CD14-positive monocyte (primary cell): Measurements from ENCODE around the gene GINS1. TPM values are rescaled to one million over a fixed set of nuclear protein-coding genes. Genes with fewer than 3 reads are reported as not detected.
"Not testable (repeated sequence)": the region's sequence is repeated elsewhere in the genome, so short reads cannot be mapped to it uniquely, and the experiment has no call there.

Experiments used
- DNase-seq, 3 donors: peaks; one replicate each; pipeline ENCODE4 v3.0.0-alpha.2; 2011 to 2022
- H2AFZ ChIP-seq: 2 replicates; pipeline ENCODE4 v1.6.0; 2012; ENCODE audit warnings: mild to moderate bottlenecking, low read depth, low read length, inconsistent platforms; ENCODE audit not compliant: insufficient read depth, poor library complexity, severe bottlenecking
- H3K27ac ChIP-seq, 2 donors: 1 replicate in 1 of 2; 2 replicates in 1 of 2; pipeline ENCODE4 v1.5.1; 2012 to 2013; ENCODE audit warnings: low read length in 2 of 2, control low read depth in 1 of 2, inconsistent platforms in 1 of 2, low read depth in 1 of 2, mild to moderate bottlenecking in 1 of 2
- H3K27me3 ChIP-seq, 2 donors: one replicate each; pipeline versions ENCODE4 v1.6.0 to v1.6.1; 2011 to 2013; ENCODE audit warnings: low read length in 2 of 2; ENCODE audit not compliant: control insufficient read depth in 2 of 2, insufficient read depth in 2 of 2
- H3K36me3 ChIP-seq, 2 donors: replicated peaks in 1 of 2; 1 replicate in 1 of 2; 2 replicates in 1 of 2; pipeline versions ENCODE4 v1.5.1 to v1.6.1; 2012 to 2013; ENCODE audit warnings: low read length in 2 of 2, control low read depth in 1 of 2, inconsistent platforms in 1 of 2, mild to moderate bottlenecking in 1 of 2; ENCODE audit not compliant: insufficient read depth in 2 of 2, control insufficient read depth in 1 of 2
- H3K4me1 ChIP-seq, 2 donors: 1 replicate in 1 of 2; 2 replicates in 1 of 2; pipeline versions ENCODE4 v1.5.1 to v1.6.1; 2012 to 2013; ENCODE audit warnings: low read length in 2 of 2, control low read depth in 1 of 2, inconsistent platforms in 1 of 2, mild to moderate bottlenecking in 1 of 2, moderate library complexity in 1 of 2; ENCODE audit not compliant: insufficient read depth in 2 of 2, control insufficient read depth in 1 of 2
- H3K4me2 ChIP-seq: replicated peaks from 2 replicates; pipeline ENCODE3; 2012; ENCODE audit warnings: low read length, moderate library complexity, mild to moderate bottlenecking; ENCODE audit not compliant: poor library complexity, severe bottlenecking; ENCODE audit errors: extremely low read depth
- H3K4me3 ChIP-seq, 3 experiments: fragments of 200-600 bp in 1 of 3; sonication (generic) in 1 of 3; replicated peaks in 1 of 3; 1 replicate in 2 of 3; 2 replicates in 1 of 3; pipeline ENCODE4 v1.5.1; 2011 to 2013; ENCODE audit warnings: low read length in 3 of 3, mild to moderate bottlenecking in 3 of 3, control low read depth in 2 of 3, low read depth in 2 of 3, inconsistent platforms in 1 of 3, moderate library complexity in 1 of 3
- H3K79me2 ChIP-seq: 2 replicates; pipeline ENCODE4 v1.6.0; 2012; ENCODE audit warnings: mild to moderate bottlenecking, control low read depth, inconsistent platforms, low read length, moderate library complexity; ENCODE audit not compliant: insufficient read depth
- H3K9ac ChIP-seq: 2 replicates; pipeline ENCODE4 v1.6.0; 2017; ENCODE audit warnings: low read length, mild to moderate bottlenecking; ENCODE audit not compliant: insufficient read depth, poor library complexity, severe bottlenecking
- H3K9me3 ChIP-seq, 2 donors: replicated peaks in 1 of 2; 1 replicate in 1 of 2; 2 replicates in 1 of 2; pipeline versions ENCODE4 v1.5.1 to v1.6.1; 2012 to 2013; ENCODE audit warnings: low read length in 2 of 2, control low read depth in 1 of 2; ENCODE audit not compliant: control insufficient read depth in 1 of 2, insufficient read depth in 1 of 2
- H4K20me1 ChIP-seq: 2 replicates; pipeline ENCODE4 v1.6.0; 2012; ENCODE audit warnings: mild to moderate bottlenecking, low read length, control low read depth, moderate library complexity; ENCODE audit not compliant: insufficient read depth
- H3K27ac Mint-ChIP-seq, 7 donors: one replicate each; pipeline ENCODE4 v1.8.0; 2020; ENCODE audit warnings: mild to moderate bottlenecking in 7 of 7, mixed read lengths in 7 of 7, moderate library complexity in 6 of 7, inconsistent platforms in 2 of 7
- H3K27me3 Mint-ChIP-seq, 3 donors: one replicate each; pipeline ENCODE4 v1.8.0; 2021 to 2022; ENCODE audit warnings: low read depth in 3 of 3, mild to moderate bottlenecking in 3 of 3, mixed read lengths in 3 of 3, moderate library complexity in 3 of 3, inconsistent platforms in 1 of 3
- H3K36me3 Mint-ChIP-seq, 2 donors: one replicate each; pipeline ENCODE4 v1.8.0; 2020; ENCODE audit warnings: mixed read lengths in 2 of 2, inconsistent platforms in 1 of 2, mild to moderate bottlenecking in 1 of 2
- H3K4me1 Mint-ChIP-seq: one replicate; pipeline ENCODE4 v1.8.0; 2020; ENCODE audit warnings: mild to moderate bottlenecking, mixed read lengths
- H3K4me3 Mint-ChIP-seq, 2 donors: one replicate each; pipeline ENCODE4 v1.8.0; 2020; ENCODE audit warnings: mild to moderate bottlenecking in 2 of 2, mixed read lengths in 2 of 2, moderate library complexity in 1 of 2
- H3K9me3 Mint-ChIP-seq, 7 donors: one replicate each; pipeline ENCODE4 v1.8.0; 2020 to 2022; ENCODE audit warnings: mixed read lengths in 7 of 7, mild to moderate bottlenecking in 6 of 7, moderate library complexity in 6 of 7, inconsistent platforms in 2 of 7
- CTCF ChIP-seq: fragments of 200-600 bp; IDR thresholded peaks from one replicate; pipeline ENCODE4 v1.8.0; 2022; ENCODE audit warnings: antibody characterized with exemption, mild to moderate bottlenecking
- WGBS: methylation state at CpG from one replicate; pipeline ENCODE4 v1.1.5; 2013; ENCODE audit warnings: missing lambda C conversion rate; ENCODE audit not compliant: insufficient coverage; 5-methylcytosine and 5-hydroxymethylcytosine counted together
- intact Hi-C, 2 donors: fragments of 100-400 bp; cut with micrococcal nuclease; formaldehyde crosslinking; loops; one replicate each; pipeline versions ENCODE4 v1.15.0 to v1.15.1; 2023
- polyA plus RNA-seq, 3 donors: library from polyadenylated mRNA; depleted of rRNA in 1 of 3; unstranded in 2 of 3; stranded (reverse) in 1 of 3; fragments of 300-500 nt in 2 of 3; fragments of >200 nt in 1 of 3; fragmentation: Illumina TruSeq in 2 of 3; gene quantifications; 1 replicate in 2 of 3; 2 replicates in 1 of 3; pipeline ENCODE4 v1.2.3, GENCODE V29; 2012 to 2021

The GINS1 gene
- polyA plus RNA-seq, 3 donors: 0.16 to 0.48 (median 0.28) TPM

- no peak overlapping the region for H2AFZ ChIP-seq
- 55% methylated on average over 9 of the region's 13 CpGs for WGBS
Observed at GRCh38 chr20:25470045-25470444, 62.6 kb downstream of the GINS1 start.

GRCh38 chr20:25471020-25471419 is 63.5 kb downstream of the GINS1 start:
- Mint-ChIP-seq H3K4me3 (no peak overlapping the region), H3K36me3 (no peaks in the 10 kb centered on the region), H3K27me3 (peaks cover 0 to 5% (median 2%) of the 10 kb centered on the region in 3 donors), H3K9me3 (peaks cover 0 to 2% (median 0%) of the 10 kb centered on the region in 7 donors), H3K27ac (no peak overlapping the region), H3K4me1 (no peaks in the 10 kb centered on the region)
- H3K4me3 ChIP-seq: no peak overlapping the region
- H3K4me1 ChIP-seq: no peaks in the 10 kb centered on the region
- H3K79me2 ChIP-seq: no peaks in the 10 kb centered on the region
- DNase-seq: no peak
- H3K9me3 ChIP-seq: no peaks in the 10 kb centered on the region
- no peak overlapping the region for H3K4me2 ChIP-seq
- no peak overlapping the region for H2AFZ ChIP-seq
- no peak overlapping the region for H3K9ac ChIP-seq
- no peaks in the 10 kb centered on the region for H3K36me3 ChIP-seq
- H3K27me3 ChIP-seq: no peaks in the 10 kb centered on the region
- TF ChIP-seq CTCF: no peak
- intact Hi-C loops: no loop called here
- H3K27ac ChIP-seq: no peak overlapping the region
- no peaks in the 10 kb centered on the region for H4K20me1 ChIP-seq
- WGBS: 81% methylated on average over 3 of the region's 7 CpGs

More at GRCh38 chr20:25470045-25470444, 62.6 kb downstream of the GINS1 start:
- intact Hi-C loops: no loop called here
- no peak overlapping the region for H3K27ac Mint-ChIP-seq
- Histone ChIP-seq H4K20me1 (no peaks in the 10 kb centered on the region), H3K4me2 (no peak overlapping the region), H3K4me1 (no peaks in the 10 kb centered on the region), H3K4me3 (no peak overlapping the region), H3K9ac (no peak overlapping the region), H3K27ac (no peak overlapping the region), H3K9me3 (no peaks in the 10 kb centered on the region), H3K27me3 (no peaks in the 10 kb centered on the region), H3K79me2 (no peaks in the 10 kb centered on the region), H3K36me3 (no peaks in the 10 kb centered on the region)
- TF ChIP-seq CTCF: no peak
- no peaks in the 10 kb centered on the region for H3K36me3 Mint-ChIP-seq
- peaks cover 0 to 5% (median 2%) of the 10 kb centered on the region in 3 donors for H3K27me3 Mint-ChIP-seq
- no peaks in the 10 kb centered on the region for H3K9me3 Mint-ChIP-seq
- no peak for DNase-seq
- peaks cover 6% of the 10 kb centered on the region for H3K4me1 Mint-ChIP-seq
- H3K4me3 Mint-ChIP-seq: no peak overlapping the region

GRCh38 chr20:25473297-25473696 is 65.8 kb downstream of the GINS1 start:
- DNase-seq, H3K4me2 ChIP-seq, H3K27me3 ChIP-seq, H3K27ac Mint-ChIP-seq, H3K4me3 ChIP-seq, H3K27ac ChIP-seq, H3K9me3 ChIP-seq, H3K4me1 ChIP-seq, H3K79me2 ChIP-seq, H3K9ac ChIP-seq, H2AFZ ChIP-seq, H4K20me1 ChIP-seq, H3K9me3 Mint-ChIP-seq, H3K36me3 Mint-ChIP-seq, H3K4me1 Mint-ChIP-seq, H3K4me3 Mint-ChIP-seq, intact Hi-C loops, H3K36me3 ChIP-seq, H3K27me3 Mint-ChIP-seq: not testable (repeated sequence)
- no CpG with 5 or more reads among the region's 2 CpGs for WGBS
